IMR-90 (cell line): ENCODE results near the gene SLC25A14. TPM values are rescaled to one million over a fixed set of nuclear protein-coding genes. Genes with fewer than 3 reads are reported as not detected.

ENCODE experiments used
- ATAC-seq: fragments of 200-7000 bp; cut with Tn5 transposase; 2 replicates; pipeline ENCODE4 v1.9.1; 2020; ENCODE audit warnings: low read depth, mild to moderate bottlenecking, moderate library complexity
- BruUV-seq: library from RNA; stranded (reverse); fragments of 400-500 nt; replicated peaks from 2 replicates; lab custom pipeline; 2021; lab: Mats Ljungman, UMichigan
- CTCF ChIA-PET: fragments of 300-600 bp; formaldehyde crosslinking; extraction: SDS; loops from one replicate; lab custom pipeline; 2021; ENCODE audit warnings: antibody characterized with exemption; lab: Yijun Ruan, JAX
- POLR2A ChIA-PET: fragments of 300-600 bp; sonication (Branson Sonifier 250); formaldehyde crosslinking; loops from one replicate; lab custom pipeline; 2022; ENCODE audit warnings: antibody characterized with exemption; ENCODE audit not compliant: unreplicated experiment; lab: Charles Lee
- DNase-seq: peaks from one replicate; pipeline ENCODE4 v3.0.0; 2013
- H2AFZ ChIP-seq: replicated peaks from 2 replicates; pipeline ENCODE3; 2013; ENCODE audit warnings: low read length, mild to moderate bottlenecking; ENCODE audit not compliant: poor library complexity
- H2AK5ac ChIP-seq: 2 replicates; pipeline ENCODE4 v1.6.1; 2013; ENCODE audit warnings: low read depth, low read length, inconsistent platforms
- H2AK9ac ChIP-seq: replicated peaks from 2 replicates; pipeline ENCODE3; 2013; ENCODE audit warnings: mild to moderate bottlenecking, low read depth, low read length, moderate library complexity; ENCODE audit not compliant: poor library complexity
- H2BK120ac ChIP-seq: 2 replicates; pipeline ENCODE4 v1.6.1; 2013; ENCODE audit warnings: low read depth, low read length, inconsistent platforms
- H2BK15ac ChIP-seq: 3 replicates; pipeline ENCODE4 v1.6.1; 2013; ENCODE audit warnings: low read depth, low read length, inconsistent platforms
- H2BK20ac ChIP-seq: 2 replicates; pipeline ENCODE4 v1.6.1; 2013; ENCODE audit warnings: low read depth, mild to moderate bottlenecking, inconsistent platforms, low read length, moderate library complexity
- H2BK5ac ChIP-seq: 2 replicates; pipeline ENCODE4 v1.6.1; 2013; ENCODE audit warnings: mild to moderate bottlenecking, low read depth, low read length, inconsistent platforms; ENCODE audit not compliant: poor library complexity, severe bottlenecking
- H3K14ac ChIP-seq: replicated peaks from 2 replicates; pipeline ENCODE4 v1.6.1; 2013; ENCODE audit warnings: low read depth, low read length, inconsistent platforms
- H3K18ac ChIP-seq: 2 replicates; pipeline ENCODE4 v1.6.1; 2013; ENCODE audit warnings: low read depth, low read length, control low read depth
- H3K23ac ChIP-seq: 2 replicates; pipeline ENCODE4 v1.6.1; 2013; ENCODE audit warnings: low read depth, low read length, inconsistent platforms
- H3K27ac ChIP-seq: 2 replicates; pipeline ENCODE4 v1.5.1; 2013; ENCODE audit warnings: mild to moderate bottlenecking, control low read depth, low read length; ENCODE audit not compliant: insufficient read depth
- H3K27me3 ChIP-seq: 2 replicates; pipeline ENCODE4 v1.6.1; 2013; ENCODE audit warnings: low read length; ENCODE audit not compliant: control insufficient read depth, insufficient read depth
- H3K36me3 ChIP-seq: 2 replicates; pipeline ENCODE4 v1.6.1; 2013; ENCODE audit warnings: low read length, mixed read lengths; ENCODE audit not compliant: control insufficient read depth, insufficient read depth
- H3K4ac ChIP-seq: 2 replicates; pipeline ENCODE4 v1.6.1; 2013; ENCODE audit warnings: low read depth, low read length, inconsistent platforms
- H3K4me1 ChIP-seq: 2 replicates; pipeline ENCODE4 v1.6.1; 2013; ENCODE audit warnings: low read length, mixed read lengths; ENCODE audit not compliant: control insufficient read depth, insufficient read depth
- H3K4me2 ChIP-seq: 2 replicates; pipeline ENCODE4 v1.6.1; 2013; ENCODE audit warnings: low read depth, mild to moderate bottlenecking, control low read depth, low read length, moderate library complexity
- H3K4me3 ChIP-seq: 2 replicates; pipeline ENCODE4 v1.5.1; 2013; ENCODE audit warnings: low read depth, mild to moderate bottlenecking, control low read depth, low read length, moderate library complexity; ENCODE audit not compliant: insufficient read depth
- H3K56ac ChIP-seq: 2 replicates; pipeline ENCODE4 v1.6.1; 2013; ENCODE audit warnings: low read length, inconsistent platforms; ENCODE audit not compliant: insufficient read depth; ENCODE audit errors: extremely low read depth
- H3K79me1 ChIP-seq, 2 experiments: 2 replicates each; pipeline ENCODE4 v1.6.1; 2013; ENCODE audit warnings: low read length in 2 of 2, inconsistent platforms in 1 of 2, low read depth in 1 of 2
- H3K9ac ChIP-seq: 2 replicates; pipeline ENCODE4 v1.6.1; 2013; ENCODE audit warnings: low read depth, low read length, control low read depth
- H3K9me1 ChIP-seq: 2 replicates; pipeline ENCODE4 v1.6.1; 2013; ENCODE audit warnings: low read length, inconsistent platforms; ENCODE audit not compliant: insufficient read depth
- H3K9me3 ChIP-seq: 2 replicates; pipeline ENCODE4 v1.6.1; 2013; ENCODE audit warnings: low read length; ENCODE audit not compliant: control insufficient read depth, insufficient read depth
- H4K20me1 ChIP-seq: 2 replicates; pipeline ENCODE4 v1.6.1; 2013; ENCODE audit warnings: low read length, inconsistent platforms; ENCODE audit not compliant: insufficient read depth
- H4K5ac ChIP-seq: 2 replicates; pipeline ENCODE4 v1.6.1; 2013; ENCODE audit warnings: mild to moderate bottlenecking, low read depth, low read length, control low read depth
- H4K8ac ChIP-seq, 2 experiments: 2 replicates each; pipeline ENCODE4 v1.6.1; 2013; ENCODE audit warnings: low read depth in 2 of 2, low read length in 2 of 2, control low read depth in 1 of 2, inconsistent platforms in 1 of 2
- H4K91ac ChIP-seq: 2 replicates; pipeline ENCODE4 v1.6.1; 2013; ENCODE audit warnings: low read depth, low read length, inconsistent platforms; ENCODE audit not compliant: insufficient read depth
- ELK1 ChIP-seq: fragments of 150-350 bp; IDR thresholded peaks from 2 replicates; pipeline ENCODE4 v1.6.1; 2016; ENCODE audit warnings: low read depth, mild to moderate bottlenecking, low read length, moderate library complexity, borderline replicate concordance
- FOS ChIP-seq: fragments of 150-350 bp; IDR thresholded peaks from 2 replicates; pipeline ENCODE4 v1.6.1; 2016; ENCODE audit warnings: low read depth, low read length
- MAFK ChIP-seq: IDR thresholded peaks from 2 replicates; pipeline ENCODE4 v1.6.1; 2012; ENCODE audit warnings: low read depth, low read length, improper control_type of control experiment
- MAZ ChIP-seq: IDR thresholded peaks from 2 replicates; pipeline ENCODE4 v1.6.1; 2012; ENCODE audit warnings: low read depth, mild to moderate bottlenecking, low read length, improper control_type of control experiment, moderate library complexity, borderline replicate concordance
- NFE2L2 ChIP-seq: fragments of 150-350 bp; IDR thresholded peaks from 2 replicates; pipeline ENCODE4 v1.6.1; 2016; ENCODE audit warnings: low read depth, mild to moderate bottlenecking, low read length
- RFX5 ChIP-seq: IDR thresholded peaks from 2 replicates; pipeline ENCODE4 v1.8.0; 2012; ENCODE audit warnings: low read depth, mild to moderate bottlenecking, low read length, moderate library complexity
- WGBS, 2 experiments: methylation state at CpG; one replicate each; pipeline versions ENCODE4 v1.1.5 to v1.1.7; 2013; ENCODE audit warnings: missing lambda C conversion rate in 2 of 2; ENCODE audit not compliant: insufficient read length in 1 of 2; ENCODE audit errors: extremely low coverage in 2 of 2; 5-methylcytosine and 5-hydroxymethylcytosine counted together
- dilution Hi-C: fragments of 300-500 bp; cut with HindIII; formaldehyde crosslinking; loops from one replicate; pipeline ENCODE4 v1.14.3; 2018; ENCODE audit warnings: low sequenced_read_pairs; ENCODE audit not compliant: unreplicated experiment
- in situ Hi-C: fragments of 300-500 bp; cut with MboI; formaldehyde crosslinking; loops from 3 replicates; pipeline ENCODE4 v1.14.3; 2019; ENCODE audit warnings: low sequenced_read_pairs, inconsistent platforms, mixed read lengths
- intact Hi-C: fragments of 100-400 bp; cut with micrococcal nuclease; formaldehyde crosslinking; loops from 2 replicates; pipeline ENCODE4 v1.10.0; 2022
- polyA plus RNA-seq, 3 experiments: library from polyadenylated mRNA; depleted of rRNA; stranded (reverse); fragments of >200 nt; gene quantifications; 2 replicates each; pipeline ENCODE4 v1.2.3, GENCODE V29; 2012; ENCODE audit warnings: low replicate concordance in 1 of 3
- total RNA-seq: library from RNA; depleted of rRNA; stranded (reverse); fragments of >200 nt; gene quantifications from 2 replicates; pipeline ENCODE4 v1.2.3, GENCODE V29; 2012
- TF ChIP-seq, protein P1 (sequence below): fragments of 150-350 bp; IDR thresholded peaks from 2 replicates; pipeline ENCODE4 v1.6.1; 2017; ENCODE audit warnings: mild to moderate bottlenecking, antibody characterized with exemption, low read length, low read depth
- TF ChIP-seq, protein P2 (sequence below): conservative IDR thresholded peaks from 2 replicates; pipeline ENCODE4 v1.5.1; 2012; ENCODE audit warnings: mild to moderate bottlenecking, low read depth, low read length, improper control_type of control experiment

Gene SLC25A14
- total and polyA plus RNA-seq, 2 of the 4 experiments (the other 2 are of a cell fraction), result 13.8 TPM

DNA sequence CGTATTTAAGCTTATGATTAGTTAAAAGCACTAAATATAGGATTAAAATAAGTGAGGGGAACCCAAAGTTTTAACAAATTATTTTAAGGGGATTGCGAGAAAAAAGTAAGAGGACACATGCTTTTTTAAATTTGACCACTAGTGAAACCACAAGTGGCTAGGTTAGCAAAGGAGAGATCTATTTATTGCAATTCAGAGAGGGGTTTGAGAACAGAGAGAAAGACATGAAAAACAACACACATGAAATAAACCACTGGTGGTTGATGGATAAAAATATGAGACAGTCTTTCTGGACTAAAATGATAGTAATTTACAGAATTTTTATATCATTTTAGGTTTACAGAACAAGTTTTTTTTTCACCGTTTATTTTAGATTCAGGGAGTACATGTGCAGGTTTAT, 11.8 kb downstream of the SLC25A14 start:
- no peak overlapping the region for H2AFZ ChIP-seq
- H3K56ac ChIP-seq, result no peak overlapping the region
- no peak overlapping the region for H3K4me3 ChIP-seq
- CTCF ChIA-PET, result no interaction called here
- dilution Hi-C loops, result no loop called here
- H2BK20ac ChIP-seq, result no peak overlapping the region
- no peaks in the 10 kb centered on the region for H3K79me1 ChIP-seq
- no peak for ATAC-seq
- no peak overlapping the region for H3K18ac ChIP-seq
- intact Hi-C loops, result no loop called here
- H3K27ac ChIP-seq, result no peak overlapping the region
- no peak overlapping the region for H4K5ac ChIP-seq
- no peak overlapping the region for H2BK15ac ChIP-seq
- H3K4ac ChIP-seq, result no peak overlapping the region
- no peak overlapping the region for H3K14ac ChIP-seq
- no TSS peak for BruUV-seq
- H3K36me3 ChIP-seq, result no peaks in the 10 kb centered on the region
- no peak overlapping the region for H2AK9ac ChIP-seq
- no peaks in the 10 kb centered on the region for H3K9me1 ChIP-seq
- H2BK5ac ChIP-seq, result no peak overlapping the region
- no peaks in the 10 kb centered on the region for H4K20me1 ChIP-seq
- no peaks in the 10 kb centered on the region for H3K9me3 ChIP-seq
- no peak overlapping the region for H4K91ac ChIP-seq
- WGBS, 2 experiments, result no CpG with 5 or more reads among the region's 3 CpGs
- no peak overlapping the region for H4K8ac ChIP-seq
- no peak overlapping the region for H3K23ac ChIP-seq
- H3K9ac ChIP-seq, result no peak overlapping the region
- H3K27me3 ChIP-seq, result no peaks in the 10 kb centered on the region
- in situ Hi-C loops, result no loop called here
- H2BK120ac ChIP-seq, result no peak overlapping the region
- DNase-seq, result no peak
- TF ChIP-seq, protein P1, sequence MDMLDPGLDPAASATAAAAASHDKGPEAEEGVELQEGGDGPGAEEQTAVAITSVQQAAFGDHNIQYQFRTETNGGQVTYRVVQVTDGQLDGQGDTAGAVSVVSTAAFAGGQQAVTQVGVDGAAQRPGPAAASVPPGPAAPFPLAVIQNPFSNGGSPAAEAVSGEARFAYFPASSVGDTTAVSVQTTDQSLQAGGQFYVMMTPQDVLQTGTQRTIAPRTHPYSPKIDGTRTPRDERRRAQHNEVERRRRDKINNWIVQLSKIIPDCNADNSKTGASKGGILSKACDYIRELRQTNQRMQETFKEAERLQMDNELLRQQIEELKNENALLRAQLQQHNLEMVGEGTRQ, result no peak
- TF ChIP-seq, protein P2, sequence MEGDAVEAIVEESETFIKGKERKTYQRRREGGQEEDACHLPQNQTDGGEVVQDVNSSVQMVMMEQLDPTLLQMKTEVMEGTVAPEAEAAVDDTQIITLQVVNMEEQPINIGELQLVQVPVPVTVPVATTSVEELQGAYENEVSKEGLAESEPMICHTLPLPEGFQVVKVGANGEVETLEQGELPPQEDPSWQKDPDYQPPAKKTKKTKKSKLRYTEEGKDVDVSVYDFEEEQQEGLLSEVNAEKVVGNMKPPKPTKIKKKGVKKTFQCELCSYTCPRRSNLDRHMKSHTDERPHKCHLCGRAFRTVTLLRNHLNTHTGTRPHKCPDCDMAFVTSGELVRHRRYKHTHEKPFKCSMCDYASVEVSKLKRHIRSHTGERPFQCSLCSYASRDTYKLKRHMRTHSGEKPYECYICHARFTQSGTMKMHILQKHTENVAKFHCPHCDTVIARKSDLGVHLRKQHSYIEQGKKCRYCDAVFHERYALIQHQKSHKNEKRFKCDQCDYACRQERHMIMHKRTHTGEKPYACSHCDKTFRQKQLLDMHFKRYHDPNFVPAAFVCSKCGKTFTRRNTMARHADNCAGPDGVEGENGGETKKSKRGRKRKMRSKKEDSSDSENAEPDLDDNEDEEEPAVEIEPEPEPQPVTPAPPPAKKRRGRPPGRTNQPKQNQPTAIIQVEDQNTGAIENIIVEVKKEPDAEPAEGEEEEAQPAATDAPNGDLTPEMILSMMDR, result no peak
- TF ChIP-seq ELK1, result no peak
- TF ChIP-seq FOS, result no peak
- TF ChIP-seq NFE2L2, result no peak
- no peak for TF ChIP-seq MAFK
- TF ChIP-seq RFX5, result no peak
- TF ChIP-seq MAZ, result no peak
- no peak overlapping the region for H2AK5ac ChIP-seq
- POLR2A ChIA-PET, result no interaction called here
- H3K4me2 ChIP-seq, result no peak overlapping the region
- no peaks in the 10 kb centered on the region for H3K4me1 ChIP-seq
